H9 (cell line): ENCODE data around the gene IL36RN. TPM values are rescaled to one million over a fixed set of nuclear protein-coding genes. Genes with fewer than 3 reads are reported as not detected.

Experiments
- DNase-seq: peaks from one replicate; pipeline ENCODE4 v3.0.0-alpha.2; 2017
- H2AFZ ChIP-seq: one replicate; pipeline ENCODE4 v1.6.1; 2013; ENCODE audit warnings: mild to moderate bottlenecking, low read length, control low read depth, moderate library complexity
- H2AK5ac ChIP-seq: 2 replicates; pipeline ENCODE4 v1.6.1; 2013; ENCODE audit warnings: low read length, control low read depth, mixed read lengths; ENCODE audit not compliant: insufficient read length
- H2BK120ac ChIP-seq: one replicate; pipeline ENCODE4 v1.6.1; 2013; ENCODE audit warnings: low read depth, mild to moderate bottlenecking, low read length, control low read depth, inconsistent platforms; ENCODE audit not compliant: poor library complexity, severe bottlenecking
- H2BK12ac ChIP-seq: 2 replicates; pipeline ENCODE4 v1.6.1; 2013; ENCODE audit warnings: low read length, control low read depth, mixed read lengths, low read depth; ENCODE audit not compliant: insufficient read length
- H2BK15ac ChIP-seq: 2 replicates; pipeline ENCODE4 v1.6.1; 2013; ENCODE audit warnings: low read depth, low read length, control low read depth
- H2BK20ac ChIP-seq: one replicate; pipeline ENCODE4 v1.6.1; 2013; ENCODE audit warnings: low read depth, mild to moderate bottlenecking, low read length, control low read depth, inconsistent platforms; ENCODE audit not compliant: poor library complexity, severe bottlenecking
- H2BK5ac ChIP-seq: 2 replicates; pipeline ENCODE4 v1.6.1; 2013; ENCODE audit warnings: low read length, control low read depth, mixed read lengths; ENCODE audit not compliant: insufficient read length
- H3K14ac ChIP-seq: 2 replicates; pipeline ENCODE4 v1.6.1; 2013; ENCODE audit warnings: low read length, control low read depth; ENCODE audit not compliant: insufficient read depth
- H3K18ac ChIP-seq: 2 replicates; pipeline ENCODE4 v1.6.1; 2013; ENCODE audit warnings: low read depth, mild to moderate bottlenecking, mixed read lengths, low read length, control low read depth; ENCODE audit not compliant: insufficient read length
- H3K23ac ChIP-seq: 2 replicates; pipeline ENCODE4 v1.6.1; 2013; ENCODE audit warnings: low read length, control low read depth, mixed read lengths, low read depth; ENCODE audit not compliant: insufficient read length
- H3K23me2 ChIP-seq: 2 replicates; pipeline ENCODE4 v1.6.1; 2013; ENCODE audit warnings: low read depth, mild to moderate bottlenecking, mixed read lengths, low read length, control low read depth; ENCODE audit not compliant: insufficient read length, poor library complexity, severe bottlenecking
- H3K27ac ChIP-seq: 2 replicates; pipeline ENCODE4 v1.5.1; 2013; ENCODE audit warnings: low read length, control low read depth, mixed read lengths, low read depth; ENCODE audit not compliant: insufficient read length
- H3K27me3 ChIP-seq: 2 replicates; pipeline ENCODE4 v1.6.1; 2013; ENCODE audit warnings: low read length, control low read depth, inconsistent platforms; ENCODE audit not compliant: insufficient read depth
- H3K4ac ChIP-seq: 2 replicates; pipeline ENCODE4 v1.6.1; 2013; ENCODE audit warnings: low read depth, mild to moderate bottlenecking, control low read depth, inconsistent platforms, low read length, moderate library complexity
- H3K4me1 ChIP-seq: 2 replicates; pipeline ENCODE4 v1.6.1; 2013; ENCODE audit warnings: low read length, control low read depth, inconsistent platforms; ENCODE audit not compliant: insufficient read depth
- H3K4me2 ChIP-seq: 2 replicates; pipeline ENCODE4 v1.6.1; 2013; ENCODE audit warnings: low read length, control low read depth, mixed read lengths; ENCODE audit not compliant: insufficient read length, insufficient read depth
- H3K56ac ChIP-seq: 2 replicates; pipeline ENCODE4 v1.6.1; 2013; ENCODE audit warnings: low read depth, mild to moderate bottlenecking, mixed read lengths, low read length, control low read depth; ENCODE audit not compliant: insufficient read length
- H3K79me1 ChIP-seq: 2 replicates; pipeline ENCODE4 v1.6.1; 2013; ENCODE audit warnings: low read depth, mild to moderate bottlenecking, moderate library complexity, low read length, control low read depth, inconsistent platforms; ENCODE audit not compliant: insufficient read depth, poor library complexity, severe bottlenecking
- H3K79me2 ChIP-seq: 2 replicates; pipeline ENCODE4 v1.6.1; 2013; ENCODE audit warnings: low read length, control low read depth, inconsistent platforms; ENCODE audit not compliant: insufficient read depth
- H3K9ac ChIP-seq: 2 replicates; pipeline ENCODE4 v1.6.1; 2013; ENCODE audit warnings: low read length, control low read depth, mixed read lengths; ENCODE audit not compliant: insufficient read length; ENCODE audit errors: extremely low read depth
- H3K9me3 ChIP-seq: one replicate; pipeline ENCODE4 v1.6.1; 2013; ENCODE audit warnings: low read depth, low read length, inconsistent platforms; ENCODE audit not compliant: control insufficient read depth
- H3T11ph ChIP-seq: one replicate; pipeline ENCODE4 v1.6.1; 2013; ENCODE audit warnings: mild to moderate bottlenecking, low read length, control low read depth, inconsistent platforms
- H4K20me1 ChIP-seq: one replicate; pipeline ENCODE4 v1.6.1; 2013; ENCODE audit not compliant: control insufficient read depth, insufficient read length, insufficient read depth
- H4K5ac ChIP-seq: 2 replicates; pipeline ENCODE4 v1.6.1; 2013; ENCODE audit warnings: low read depth, mild to moderate bottlenecking, mixed read lengths, low read length, control low read depth; ENCODE audit not compliant: insufficient read length
- H4K8ac ChIP-seq: replicated peaks from 2 replicates; pipeline ENCODE4 v1.6.1; 2013; ENCODE audit warnings: low read length, control low read depth, mixed read lengths, low read depth; ENCODE audit not compliant: insufficient read length
- H4K91ac ChIP-seq: 2 replicates; pipeline ENCODE4 v1.6.1; 2013; ENCODE audit warnings: low read depth, mild to moderate bottlenecking, moderate library complexity, mixed read lengths, low read length, control low read depth; ENCODE audit not compliant: insufficient read length
- H3K27ac Mint-ChIP-seq, 3 experiments: 2 replicates in 2 of 3; 3 replicates in 1 of 3; pipeline ENCODE4 v1.8.0; 2020 to 2021; ENCODE audit warnings: mixed read lengths in 3 of 3, mild to moderate bottlenecking in 1 of 3, moderate library complexity in 1 of 3
- H3K27me3 Mint-ChIP-seq: 2 replicates; pipeline ENCODE4 v1.8.0; 2021; ENCODE audit warnings: low read depth, mild to moderate bottlenecking, moderate library complexity, mixed read lengths
- H3K36me3 Mint-ChIP-seq, 3 experiments: 2 replicates in 2 of 3; 3 replicates in 1 of 3; pipeline ENCODE4 v1.8.0; 2020 to 2021; ENCODE audit warnings: low read depth in 3 of 3, mixed read lengths in 3 of 3; ENCODE audit not compliant: insufficient read depth in 1 of 3
- H3K4me1 Mint-ChIP-seq, 2 experiments: 2 replicates each; pipeline ENCODE4 v1.8.0; 2020; ENCODE audit warnings: mixed read lengths in 2 of 2
- H3K4me3 Mint-ChIP-seq, 2 experiments: 2 replicates in 1 of 2; 3 replicates in 1 of 2; pipeline ENCODE4 v1.8.0; 2020 to 2021; ENCODE audit warnings: mild to moderate bottlenecking in 2 of 2, mixed read lengths in 2 of 2, moderate library complexity in 1 of 2
- H3K9me3 Mint-ChIP-seq, 2 experiments: 2 replicates in 1 of 2; 3 replicates in 1 of 2; pipeline ENCODE4 v1.8.0; 2020; ENCODE audit warnings: mild to moderate bottlenecking in 2 of 2, mixed read lengths in 2 of 2, moderate library complexity in 1 of 2
- WGBS: extraction: QIAGEN DNeasy Blood & Tissue Kit; methylation state at CpG from one replicate; pipeline ENCODE4 v1.1.7; 2013; ENCODE audit warnings: missing lambda C conversion rate, low lambda C conversion rate, mixed read lengths; ENCODE audit not compliant: insufficient read length; ENCODE audit errors: extremely low coverage; 5-methylcytosine and 5-hydroxymethylcytosine counted together
- total RNA-seq: library from RNA; stranded (reverse); gene quantifications from 2 replicates; pipeline ENCODE4 v1.2.1, GENCODE V29; 2021
- TF ChIP-seq, protein P1 (sequence below): fragments of 200-600 bp; sonication (generic); conservative IDR thresholded peaks from 3 replicates; pipeline ENCODE4 v1.8.0; 2021; ENCODE audit warnings: antibody characterized with exemption, mild to moderate bottlenecking

IL36RN gene
- total RNA-seq, 1 experiment from 2014 or later: not detected

DNA sequence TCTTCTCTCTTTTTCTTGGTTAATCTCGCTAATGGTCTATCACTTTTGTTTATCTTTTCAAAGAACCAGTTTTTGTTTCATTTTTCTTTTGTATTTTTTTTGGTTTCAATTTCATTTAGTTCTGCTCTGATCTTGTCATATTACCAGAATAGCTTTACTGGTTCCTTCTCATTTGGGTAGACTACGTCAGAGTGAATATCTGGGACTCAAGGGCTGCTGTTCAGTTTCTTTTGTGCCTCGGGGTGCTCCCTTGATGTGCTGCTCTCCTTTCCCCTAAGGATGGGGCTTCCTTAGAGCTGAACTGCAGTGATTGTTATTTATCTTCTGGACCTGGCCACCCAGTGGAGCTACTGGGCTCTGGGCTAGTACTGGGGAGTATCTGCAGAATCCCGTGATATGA, 39.0 kb downstream of the IL36RN start:
- Histone ChIP-seq H3K27ac (no peak overlapping the region), H4K91ac (no peak overlapping the region), H2AK5ac (no peak overlapping the region), H2AFZ (no peak overlapping the region), H3K4me2 (no peak overlapping the region), H3T11ph (no peak overlapping the region), H3K79me1 (no peaks in the 10 kb centered on the region), H4K5ac (no peak overlapping the region), H2BK120ac (no peak overlapping the region), H3K9ac (no peak overlapping the region), H2BK20ac (no peak overlapping the region), H3K4ac (no peak overlapping the region), H2BK12ac (no peak overlapping the region), H3K9me3 (no peaks in the 10 kb centered on the region), H3K23ac (no peak overlapping the region), H3K27me3 (no peaks in the 10 kb centered on the region), H4K8ac (no peak overlapping the region), H3K18ac (no peak overlapping the region), H3K4me1 (no peaks in the 10 kb centered on the region), H3K79me2 (no peaks in the 10 kb centered on the region), H2BK15ac (no peak overlapping the region), H3K14ac (no peak overlapping the region), H3K23me2 (no peaks in the 10 kb centered on the region), H2BK5ac (no peak overlapping the region), H3K56ac (no peak overlapping the region), H4K20me1 (no peaks in the 10 kb centered on the region)
- Mint-ChIP-seq H3K4me3 (no peak overlapping the region), H3K9me3 (peaks cover 29 to 56% of the 10 kb centered on the region in 2 experiments), H3K27me3 (peaks cover 24% of the 10 kb centered on the region), H3K36me3 (peaks cover 0 to 4% (median 3%) of the 10 kb centered on the region in 3 experiments; a peak in 3 of 7 replicates), H3K4me1 (no peaks in the 10 kb centered on the region), H3K27ac (no peak overlapping the region)
- no CpG with 5 or more reads among the region's 4 CpGs for WGBS
- TF ChIP-seq, protein P1, sequence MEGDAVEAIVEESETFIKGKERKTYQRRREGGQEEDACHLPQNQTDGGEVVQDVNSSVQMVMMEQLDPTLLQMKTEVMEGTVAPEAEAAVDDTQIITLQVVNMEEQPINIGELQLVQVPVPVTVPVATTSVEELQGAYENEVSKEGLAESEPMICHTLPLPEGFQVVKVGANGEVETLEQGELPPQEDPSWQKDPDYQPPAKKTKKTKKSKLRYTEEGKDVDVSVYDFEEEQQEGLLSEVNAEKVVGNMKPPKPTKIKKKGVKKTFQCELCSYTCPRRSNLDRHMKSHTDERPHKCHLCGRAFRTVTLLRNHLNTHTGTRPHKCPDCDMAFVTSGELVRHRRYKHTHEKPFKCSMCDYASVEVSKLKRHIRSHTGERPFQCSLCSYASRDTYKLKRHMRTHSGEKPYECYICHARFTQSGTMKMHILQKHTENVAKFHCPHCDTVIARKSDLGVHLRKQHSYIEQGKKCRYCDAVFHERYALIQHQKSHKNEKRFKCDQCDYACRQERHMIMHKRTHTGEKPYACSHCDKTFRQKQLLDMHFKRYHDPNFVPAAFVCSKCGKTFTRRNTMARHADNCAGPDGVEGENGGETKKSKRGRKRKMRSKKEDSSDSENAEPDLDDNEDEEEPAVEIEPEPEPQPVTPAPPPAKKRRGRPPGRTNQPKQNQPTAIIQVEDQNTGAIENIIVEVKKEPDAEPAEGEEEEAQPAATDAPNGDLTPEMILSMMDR: no peak
- DNase-seq: no peak
